HEK293T (cell line): ENCODE data around the gene ARMC2.

ENCODE experiments used
- ARNT ChIP-seq: fragments of 450-650 bp; IDR thresholded peaks from 2 replicates; pipeline ENCODE4 v1.6.1; 2017; ENCODE audit warnings: mild to moderate bottlenecking
- BHLHE40 ChIP-seq: fragments of 450-650 bp; IDR thresholded peaks from 2 replicates; pipeline ENCODE4 v1.6.1; 2016; ENCODE audit warnings: mild to moderate bottlenecking, moderate library complexity, borderline replicate concordance
- CTBP1 ChIP-seq: fragments of 450-650 bp; IDR thresholded peaks from 2 replicates; pipeline ENCODE4 v1.6.1; 2016; ENCODE audit warnings: borderline replicate concordance
- FOXA1 ChIP-seq: fragments of 450-650 bp; IDR thresholded peaks from 2 replicates; pipeline ENCODE4 v1.6.1; 2016; ENCODE audit warnings: mild to moderate bottlenecking
- FOXK2 ChIP-seq: fragments of 450-650 bp; IDR thresholded peaks from 2 replicates; pipeline ENCODE4 v1.6.1; 2016; ENCODE audit warnings: mild to moderate bottlenecking
- FOXM1 ChIP-seq: fragments of 450-650 bp; IDR thresholded peaks from 2 replicates; pipeline ENCODE4 v1.6.1; 2017; ENCODE audit warnings: mild to moderate bottlenecking, borderline replicate concordance
- SP1 ChIP-seq: fragments of 450-650 bp; IDR thresholded peaks from 2 replicates; pipeline ENCODE4 v1.6.1; 2017
- TARDBP ChIP-seq: fragments of 450-650 bp; IDR thresholded peaks from 2 replicates; pipeline ENCODE4 v1.6.1; 2016

- TF ChIP-seq FOXM1 (no peak), ARNT (no peak), SP1 (no peak), TARDBP (no peak), BHLHE40 (no peak), FOXA1 (no peak), CTBP1 (no peak), FOXK2 (no peak)
Measured at GRCh38 chr6:108840919-108841318, 7.3 kb upstream of the ARMC2 start.
